GM12878 (cell line): ENCODE measurements around the gene ARHGEF16. TPM values are rescaled to one million over a fixed set of nuclear protein-coding genes. Genes with fewer than 3 reads are reported as not detected.

Experiments
- ATAC-seq: fragments of 200-7000 bp; cut with Tn5 transposase; 3 replicates; pipeline ENCODE4 v1.9.1; 2020; ENCODE audit warnings: mild to moderate bottlenecking, moderate library complexity
- BruUV-seq: library from RNA; stranded (reverse); fragments of 400-500 nt; replicated peaks from 2 replicates; lab custom pipeline; 2021; lab: Mats Ljungman, UMichigan
- CTCF ChIA-PET: fragments of 300-600 bp; sonication (Branson Sonifier 250); formaldehyde crosslinking; extraction: SDS; loops from one replicate; lab custom pipeline; 2021; ENCODE audit warnings: inconsistent platforms; lab: Yijun Ruan, JAX
- POLR2A ChIA-PET: fragments of 350-600 bp; formaldehyde crosslinking; extraction: SDS; loops from one replicate; lab custom pipeline; 2021; ENCODE audit warnings: inconsistent platforms; lab: Charles Lee
- RAD21 ChIA-PET: fragments of 300-600 bp; sonication (Branson Sonifier 250); formaldehyde crosslinking; loops from one replicate; lab custom pipeline; 2023; ENCODE audit warnings: antibody characterized with exemption; ENCODE audit not compliant: unreplicated experiment; lab: Charles Lee
- SMC1A ChIA-PET: fragments of 300-600 bp; sonication (Branson Sonifier 250); formaldehyde crosslinking; loops from one replicate; lab custom pipeline; 2023; ENCODE audit not compliant: unreplicated experiment, uncharacterized antibody; lab: Charles Lee
- DNase-seq: peaks from one replicate; pipeline ENCODE4 v3.0.0-alpha.2; 2011; ENCODE audit warnings: low read depth, low spot score
- FAIRE-seq: peaks from 3 replicates; lab custom pipeline; 2011; peaks lifted over from hg19 to GRCh38; lab: Jason Lieb, UNC
- H2AFZ ChIP-seq: 2 replicates; pipeline ENCODE4 v1.6.0; 2011; ENCODE audit warnings: low read depth, low read length, control low read depth; ENCODE audit not compliant: control insufficient read depth
- H3K27ac ChIP-seq: 2 replicates; pipeline ENCODE4 v1.5.1; 2011; ENCODE audit warnings: control low read depth; ENCODE audit not compliant: control insufficient read depth, insufficient read depth
- H3K27me3 ChIP-seq, 2 experiments: replicated peaks in 1 of 2; 2 replicates each; pipeline versions ENCODE4 v1.6.0 to v1.6.1; 2011; ENCODE audit warnings: low read length in 1 of 2; ENCODE audit not compliant: control insufficient read depth in 2 of 2, insufficient read depth in 2 of 2
- H3K36me3 ChIP-seq, 2 experiments: 2 replicates each; pipeline ENCODE4 v1.5.1; 2011; ENCODE audit warnings: low read length in 1 of 2; ENCODE audit not compliant: control insufficient read depth in 2 of 2, insufficient read depth in 2 of 2
- H3K4me1 ChIP-seq: 2 replicates; pipeline ENCODE4 v1.6.1; 2011; ENCODE audit warnings: mild to moderate bottlenecking, low read length, moderate library complexity, mixed read lengths; ENCODE audit not compliant: control insufficient read depth, insufficient read depth
- H3K4me2 ChIP-seq: 2 replicates; pipeline ENCODE4 v1.6.0; 2011; ENCODE audit warnings: control low read depth; ENCODE audit not compliant: control insufficient read depth, insufficient read depth
- H3K4me3 ChIP-seq: fragments of 200-600 bp; sonication (generic); 2 replicates; pipeline ENCODE4 v1.5.1; 2016
- H3K79me2 ChIP-seq: 2 replicates; pipeline ENCODE4 v1.6.0; 2011; ENCODE audit warnings: low read length; ENCODE audit not compliant: control insufficient read depth, insufficient read depth
- H3K9ac ChIP-seq: 2 replicates; pipeline ENCODE4 v1.8.0; 2011; ENCODE audit warnings: low read length, control low read depth, mixed read lengths; ENCODE audit not compliant: control insufficient read depth, insufficient read depth
- H3K9me3 ChIP-seq: replicated peaks from 3 replicates; pipeline ENCODE4 v1.5.1; 2011; ENCODE audit warnings: mild to moderate bottlenecking, low read length; ENCODE audit not compliant: control insufficient read depth, insufficient read depth
- H4K20me1 ChIP-seq: 2 replicates; pipeline ENCODE4 v1.6.0; 2011; ENCODE audit not compliant: control insufficient read depth, insufficient read depth
- BCLAF1 ChIP-seq: fragments of 450-650 bp; IDR thresholded peaks from 2 replicates; pipeline ENCODE4 v1.6.1; 2017; ENCODE audit warnings: antibody characterized with exemption, mild to moderate bottlenecking, moderate library complexity
- KAT2A ChIP-seq: conservative IDR thresholded peaks from 2 replicates; pipeline ENCODE4 v1.6.1; 2011; ENCODE audit warnings: low read depth, low read length; ENCODE audit not compliant: control insufficient read depth
- NKRF ChIP-seq: fragments of 450-650 bp; conservative IDR thresholded peaks from 2 replicates; pipeline ENCODE4 v1.6.1; 2017; ENCODE audit warnings: mild to moderate bottlenecking, moderate library complexity
- PML ChIP-seq: IDR thresholded peaks from 2 replicates; pipeline ENCODE4 v1.6.1; 2012; ENCODE audit warnings: low read length, inconsistent platforms
- RUNX3 ChIP-seq: IDR thresholded peaks from 2 replicates; pipeline ENCODE4 v1.6.1; 2012; ENCODE audit warnings: low read length, inconsistent platforms
- SREBF2 ChIP-seq: IDR thresholded peaks from 2 replicates; pipeline ENCODE4 v1.6.1; 2012; ENCODE audit warnings: mild to moderate bottlenecking, low read length
- WGBS: methylation state at CpG from one replicate; pipeline ENCODE4 v1.1.6; 2016; ENCODE audit warnings: low lambda C conversion rate; ENCODE audit not compliant: insufficient replicate concordance, insufficient coverage; ENCODE audit errors: missing lambda C conversion rate; 5-methylcytosine and 5-hydroxymethylcytosine counted together
- in situ Hi-C: fragments of 300-500 bp; cut with MboI; formaldehyde crosslinking; loops from 9 replicates; pipeline ENCODE4 v1.14.3; 2018; ENCODE audit warnings: mixed read lengths
- intact Hi-C: fragments of 100-400 bp; cut with micrococcal nuclease; formaldehyde crosslinking; loops from one replicate; pipeline ENCODE4 v1.14.2; 2022; ENCODE audit not compliant: unreplicated experiment
- polyA plus RNA-seq, 11 experiments: library from polyadenylated mRNA; depleted of rRNA in 4 of 11; unstranded in 6 of 11; stranded (reverse) in 5 of 11; fragments of >200 nt; fragmentation: Nextera tagmentation in 4 of 11; fragmentation: Illumina TruSeq in 1 of 11; extraction: Ambion mirVana in 4 of 11; extraction: Trizol in 1 of 11; gene quantifications; 1 replicate in 1 of 11; 2 replicates in 10 of 11; pipeline versions ENCODE4 v1.2.1 to v1.2.3, GENCODE V29; 2011 to 2016; ENCODE audit warnings: inconsistent platforms in 2 of 11, missing spikeins in 2 of 11, low read depth in 1 of 11
- total RNA-seq, 4 experiments: library from RNA; depleted of rRNA in 3 of 4; stranded (reverse); fragments of >200 nt in 3 of 4; fragmentation: Illumina TruSeq in 1 of 4; extraction: Trizol in 1 of 4; gene quantifications; 2 replicates each; pipeline versions ENCODE4 v1.2.1 to v1.2.3, GENCODE V29; 2013 to 2021

Gene ARHGEF16
- total and polyA plus RNA-seq, 10 of the 15 experiments (the other 5 are each of a cell fraction or from before 2014, with no cell fraction given) = not detected

GRCh38 chr1:3466366-3467075 is 12.1 kb downstream of the ARHGEF16 start:
- in situ Hi-C loops = no loop called here
- H3K27ac ChIP-seq = no peak overlapping the region
- H3K4me1 ChIP-seq = no peaks in the 10 kb centered on the region
- H3K36me3 ChIP-seq = no peaks in the 10 kb centered on the region
- TF ChIP-seq PML (no peak), KAT2A (no peak), SREBF2 (no peak), NKRF (no peak), BCLAF1 (no peak), RUNX3 (no peak)
- no peaks in the 10 kb centered on the region for H3K27me3 ChIP-seq
- FAIRE-seq (no peak), DNase-seq (no peak), ATAC-seq (no peak)
- H3K9ac ChIP-seq = no peak overlapping the region
- H4K20me1 ChIP-seq = no peaks in the 10 kb centered on the region
- H3K4me2 ChIP-seq = no peak overlapping the region
- ChIA-PET POLR2A (no interaction called here), RAD21 (no interaction called here), SMC1A (no interaction called here), CTCF (no interaction called here)
- intact Hi-C loops = no loop called here
- no peaks in the 10 kb centered on the region for H3K9me3 ChIP-seq
- H3K79me2 ChIP-seq = no peaks in the 10 kb centered on the region
- H3K4me3 ChIP-seq = no peak overlapping the region
- no TSS peak for BruUV-seq
- 31% methylated on average over 16 of the region's 16 CpGs for WGBS
- no peak overlapping the region for H2AFZ ChIP-seq
